SKM-1 treated with dmso at 0.1 percent for 144 hours (cell line): Measurements from ENCODE around the gene CAMKMT.
A peak's percentile ranks its signal among the peaks of the same experiment; 100 is the strongest.

ENCODE experiments used
- DNase-seq: peaks from one replicate; lab custom pipeline; 2025; ENCODE audit not compliant: unreplicated experiment; lab: John Stamatoyannopoulos, UW

Gene CAMKMT

GRCh38 chr2:44766777-44767176 is 405.0 kb downstream of the CAMKMT start:
- no peak for DNase-seq

DNA sequence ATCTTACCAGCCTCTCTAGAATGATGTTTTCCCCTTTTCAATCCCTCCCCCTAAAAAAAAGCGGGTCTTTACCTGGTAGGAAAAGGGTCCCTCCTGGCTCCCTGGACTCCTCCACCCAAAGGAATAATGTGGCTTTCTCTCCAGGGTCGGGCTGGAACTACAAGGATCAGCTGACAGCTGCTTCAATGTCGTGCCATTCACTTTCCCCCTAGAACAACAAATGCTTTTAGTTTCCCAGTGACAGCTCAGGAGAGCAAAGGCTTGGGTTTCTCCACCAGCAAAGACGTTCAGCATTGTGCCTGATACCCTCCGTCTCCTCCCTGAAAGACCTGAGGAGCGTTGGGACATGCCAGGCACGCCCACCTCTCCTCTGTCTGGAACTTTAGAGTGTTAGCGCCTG is 405.9 kb downstream of the CAMKMT start:
- no peak for DNase-seq

DNA sequence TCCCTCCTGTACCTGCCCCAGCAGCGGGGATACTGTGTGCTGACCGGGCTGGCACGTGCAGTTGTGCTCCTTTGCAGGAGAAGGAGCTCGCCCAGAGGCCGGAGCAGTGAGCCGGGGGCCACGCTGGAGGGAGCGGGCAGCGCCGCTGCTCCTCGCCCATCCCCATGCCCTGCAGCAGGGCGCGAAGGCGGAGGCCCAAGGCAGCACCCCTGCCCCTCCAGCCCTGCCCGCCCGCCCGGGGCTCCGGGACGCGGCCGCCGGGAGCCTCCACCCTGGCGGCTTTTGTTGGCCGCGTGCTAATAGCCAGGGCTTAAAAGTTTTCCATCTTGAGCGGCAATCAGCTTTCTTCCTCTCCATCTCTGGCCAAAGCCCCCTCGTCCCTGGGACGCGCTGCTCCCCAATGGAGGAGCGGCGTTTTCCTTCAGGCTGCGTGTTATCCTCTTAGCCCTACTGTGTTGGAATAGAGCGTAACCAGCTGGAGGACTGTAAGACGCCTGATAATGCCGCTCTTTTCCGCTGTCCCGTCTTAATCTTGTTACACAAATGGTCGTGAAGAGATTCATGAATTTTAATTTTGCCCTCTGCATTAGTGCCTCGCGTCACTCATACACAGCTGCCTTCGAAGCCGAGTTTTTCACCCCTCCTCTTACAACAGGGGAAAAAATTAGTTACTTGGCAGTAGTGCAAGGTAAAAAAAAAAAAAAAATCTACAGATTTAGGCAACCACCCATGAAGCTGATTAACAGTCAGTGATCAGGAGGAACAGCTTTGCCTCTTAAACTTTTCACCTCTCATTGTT is 406.9 kb downstream of the CAMKMT start:
- DNase-seq: no peak

- no peak for DNase-seq
These were observed 407.7 kb downstream of the CAMKMT start for GRCh38 chr2:44769349-44770011.

DNA sequence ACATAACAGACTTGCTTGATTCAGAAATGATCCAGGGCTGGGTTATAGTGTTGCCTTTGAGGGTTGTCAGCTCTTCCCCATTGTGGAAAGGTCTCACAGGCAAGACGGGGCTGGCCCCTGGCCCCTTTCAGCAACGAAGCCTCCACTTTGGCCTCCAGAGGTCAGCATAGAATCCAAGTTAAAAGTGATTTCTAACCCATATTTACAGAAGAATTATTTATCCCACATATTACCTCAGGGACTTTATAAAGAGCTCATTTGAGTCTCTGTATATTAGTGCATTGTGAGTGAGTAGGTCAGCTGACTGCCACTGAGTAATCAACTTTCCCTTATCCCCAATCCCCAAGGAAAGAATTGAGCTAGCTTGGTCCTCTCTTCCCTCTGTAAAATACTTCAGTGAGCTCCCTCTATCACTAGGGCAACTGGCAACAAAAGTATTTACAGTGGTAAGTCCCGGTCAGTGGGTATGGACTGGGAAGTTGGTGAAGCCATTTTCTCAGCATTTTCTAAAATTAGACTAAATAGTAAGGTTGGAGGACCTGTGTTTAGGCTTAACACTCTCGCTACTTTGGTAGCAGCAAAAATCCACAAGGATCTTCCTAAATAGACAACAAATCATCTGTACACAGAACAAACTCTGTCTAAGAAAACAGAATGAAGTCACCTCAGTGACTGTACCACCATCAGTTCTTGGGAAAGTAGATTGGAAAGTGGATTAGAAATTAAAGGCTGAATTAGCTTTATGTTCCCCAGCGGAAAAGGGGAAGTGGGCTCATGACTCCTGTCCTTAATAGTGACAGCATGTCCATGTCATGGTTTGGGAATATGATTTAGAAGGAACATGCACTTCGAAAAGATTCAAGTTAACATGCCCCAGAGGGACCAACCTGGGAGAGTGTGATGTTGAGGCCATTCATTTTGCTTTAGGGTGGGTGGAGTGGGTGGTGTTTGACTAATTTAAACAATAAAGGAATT is 408.8 kb downstream of the CAMKMT start:
- DNase-seq: no peak

- DNase-seq: no peak
These were observed 409.8 kb downstream of the CAMKMT start for GRCh38 chr2:44771522-44771921.

DNA sequence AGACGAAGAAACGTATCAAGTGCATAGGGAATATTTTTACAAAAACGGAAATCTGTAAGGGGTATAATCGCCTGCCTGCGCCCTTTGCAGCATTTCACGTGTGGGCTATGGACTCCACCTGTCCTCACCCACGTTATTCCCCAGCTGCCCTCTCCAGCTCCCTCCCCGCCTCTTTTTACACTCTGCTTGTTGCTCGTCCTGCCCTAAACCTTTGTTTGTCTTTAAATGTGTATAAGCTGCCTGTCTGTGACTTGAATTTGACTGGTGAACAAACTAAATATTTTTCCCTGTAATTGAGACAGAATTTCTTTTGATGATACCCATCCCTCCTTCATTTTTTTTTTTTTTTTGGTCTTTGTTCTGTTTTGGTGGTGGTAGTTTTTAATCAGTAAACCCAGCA is 410.4 kb downstream of the CAMKMT start:
- no peak for DNase-seq

DNA sequence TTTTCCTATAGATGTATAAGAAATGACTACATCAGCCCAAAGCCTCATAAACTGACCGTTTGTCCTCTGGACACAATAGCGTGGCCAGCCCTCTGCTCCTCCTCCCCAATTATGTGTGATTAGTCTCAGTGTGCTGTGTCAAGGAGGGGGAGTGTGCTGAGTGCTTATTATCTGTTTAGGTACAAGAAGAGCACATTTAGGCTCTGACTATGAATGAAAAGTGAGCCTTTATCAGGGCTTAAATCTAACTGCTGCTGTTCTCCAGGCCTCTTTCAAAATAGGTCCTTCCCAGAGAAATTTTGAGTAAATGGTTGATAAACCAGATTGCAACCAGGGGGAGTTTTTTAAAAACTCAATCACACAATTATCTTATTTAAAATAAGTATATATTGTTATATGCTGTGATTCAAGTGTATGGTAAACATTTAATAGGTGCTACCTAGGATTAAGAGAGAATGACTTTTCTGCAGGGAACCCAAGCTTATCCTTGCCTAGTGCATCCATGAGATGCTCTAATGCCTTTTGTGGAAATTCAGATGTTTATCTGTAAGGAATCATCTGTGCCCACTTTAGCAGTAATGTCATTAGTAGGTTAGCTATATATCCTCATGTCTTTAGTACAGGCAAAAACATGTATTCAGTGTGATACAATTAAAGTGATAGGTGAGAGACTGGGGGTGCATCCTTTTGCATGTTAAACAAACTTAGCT is 411.1 kb downstream of the CAMKMT start:
- no peak for DNase-seq

DNA sequence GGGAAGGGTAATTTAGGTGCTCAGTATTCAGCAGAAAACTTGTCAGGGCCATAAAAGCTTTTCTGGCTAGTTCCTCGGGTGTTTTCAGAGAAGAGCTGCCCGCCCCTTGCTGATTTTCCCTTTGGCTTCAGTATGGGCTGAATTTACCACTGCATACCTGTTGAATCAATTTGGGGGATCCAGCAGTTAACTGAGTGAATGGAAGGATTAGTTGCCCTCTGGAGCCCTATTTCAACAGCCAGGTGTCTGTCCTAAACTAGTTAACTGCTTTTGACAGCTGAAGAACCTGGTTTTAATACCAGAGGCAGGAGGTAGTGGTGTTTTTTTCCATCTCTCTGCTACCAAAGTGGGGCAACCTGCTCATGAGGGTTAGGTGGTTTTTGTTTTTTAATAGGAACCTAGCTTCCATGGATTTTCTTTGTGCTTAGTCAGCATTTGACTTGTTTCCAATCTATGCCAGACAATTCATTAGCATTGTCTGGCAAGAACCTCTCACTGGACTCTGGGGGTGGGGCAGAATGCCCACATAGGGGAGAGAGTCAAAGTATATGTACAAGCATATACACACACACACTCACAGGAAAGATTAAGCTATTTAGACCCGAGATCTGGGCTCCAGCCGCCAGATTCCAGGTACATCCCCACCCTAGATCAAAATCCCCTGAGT is 413.2 kb downstream of the CAMKMT start:
- no peak for DNase-seq

- DNase-seq: no peak
These were observed 415.3 kb downstream of the CAMKMT start for GRCh38 chr2:44777036-44777435.

DNA sequence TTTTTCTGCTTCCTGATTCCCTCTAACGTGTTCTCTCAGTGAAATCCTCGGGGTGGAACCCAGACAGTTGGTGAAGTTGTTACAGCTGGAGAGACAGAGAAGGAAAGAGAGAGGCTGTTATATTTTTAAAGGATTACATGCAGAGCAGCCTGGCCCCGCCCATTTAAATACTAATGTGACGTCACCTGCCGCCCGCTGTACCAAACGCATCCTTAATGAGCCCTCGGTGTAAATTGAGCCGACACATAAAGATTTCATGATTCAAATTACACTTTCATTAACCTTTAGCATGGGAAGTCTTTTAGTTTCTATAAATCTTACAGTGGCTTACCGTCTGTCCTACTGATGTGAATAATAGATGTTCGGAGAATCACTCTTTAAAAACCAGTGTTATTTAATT is 415.8 kb downstream of the CAMKMT start:
- DNase-seq: no peak

DNA sequence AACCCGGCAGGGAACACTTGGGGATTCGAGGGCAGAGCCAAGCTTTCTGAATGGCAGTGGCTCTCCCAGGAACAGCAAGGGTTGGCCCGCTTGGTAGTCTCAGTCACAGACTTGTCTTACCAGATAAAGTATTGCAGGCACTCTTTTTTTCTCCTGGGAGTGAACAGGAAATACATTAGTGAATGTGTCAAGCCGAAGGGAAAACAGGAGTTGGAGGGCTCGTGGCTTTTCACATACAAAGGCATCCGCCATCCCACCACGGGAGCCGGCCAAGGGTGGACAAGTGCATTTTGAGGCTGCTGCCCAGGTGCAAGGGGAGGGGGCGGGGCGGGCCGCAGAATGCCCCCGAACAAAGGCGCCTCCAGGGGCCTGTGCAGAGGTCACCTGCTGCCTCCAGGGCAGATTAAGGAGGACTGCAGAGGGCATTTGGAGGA is 416.5 kb downstream of the CAMKMT start:
- no peak for DNase-seq

DNA sequence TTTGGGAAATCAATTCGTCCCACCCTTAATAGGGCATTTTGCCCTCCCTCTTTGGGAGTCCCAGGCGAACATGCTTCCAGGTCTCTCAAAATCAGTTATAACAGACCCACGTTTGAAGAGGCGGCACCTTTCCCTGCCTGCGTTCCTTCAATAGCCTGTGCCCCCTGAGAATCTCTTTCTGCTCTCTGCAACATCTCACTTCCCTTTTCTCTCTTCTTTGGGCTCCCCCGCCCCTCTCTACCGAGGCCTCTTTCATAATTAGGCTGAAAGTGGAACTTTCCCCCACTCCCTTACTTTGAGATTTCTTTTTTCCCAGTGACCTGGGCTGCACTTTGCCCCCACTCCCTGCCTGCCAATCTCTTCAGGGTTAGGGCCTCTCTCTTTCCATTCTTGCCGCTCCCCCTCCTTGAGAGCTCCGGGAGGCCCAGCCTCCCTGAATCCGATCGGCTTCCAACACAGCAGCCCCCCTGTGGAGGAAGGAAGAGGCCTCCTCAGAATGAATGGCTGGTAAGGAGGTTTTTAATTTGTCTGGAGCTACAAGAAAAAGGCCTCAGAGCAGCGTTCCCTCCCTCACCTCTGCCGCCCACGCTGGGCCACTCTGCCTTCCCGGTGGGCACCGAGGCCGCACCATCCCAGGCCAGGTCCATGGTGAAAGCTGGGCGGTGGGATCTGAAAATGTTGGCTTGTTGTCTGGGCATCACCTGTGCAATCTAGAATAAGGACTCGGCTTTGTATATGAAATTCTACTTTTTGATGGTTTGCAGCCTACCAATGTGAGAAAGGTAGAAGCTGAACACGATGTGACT is 417.1 kb downstream of the CAMKMT start:
- DNase-seq: peak; percentile 94

GRCh38 chr2:44779793-44780192 is 418.0 kb downstream of the CAMKMT start:
- no peak for DNase-seq

DNA sequence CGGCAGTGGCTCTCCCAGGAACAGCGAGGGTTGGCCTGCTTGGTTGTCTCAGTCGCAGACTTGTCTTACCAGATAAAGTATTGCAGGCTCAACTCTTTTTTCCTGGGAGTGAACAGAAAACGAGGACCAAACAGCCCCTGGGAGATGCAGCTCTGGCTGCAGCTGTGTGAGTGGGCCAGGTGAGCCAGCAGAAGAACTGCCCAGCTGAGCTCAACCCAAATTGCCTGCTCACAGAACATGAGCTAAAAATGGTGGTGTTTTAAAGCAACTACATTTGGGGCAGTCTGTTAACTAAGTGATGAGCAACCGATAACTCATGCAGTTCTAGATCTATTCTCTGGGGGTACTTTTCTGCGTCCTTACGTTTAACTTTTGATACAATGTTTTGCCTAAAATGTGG is 418.7 kb downstream of the CAMKMT start:
- no peak for DNase-seq

- no peak for DNase-seq
These were observed 423.7 kb downstream of the CAMKMT start for GRCh38 chr2:44785433-44785832.

DNA sequence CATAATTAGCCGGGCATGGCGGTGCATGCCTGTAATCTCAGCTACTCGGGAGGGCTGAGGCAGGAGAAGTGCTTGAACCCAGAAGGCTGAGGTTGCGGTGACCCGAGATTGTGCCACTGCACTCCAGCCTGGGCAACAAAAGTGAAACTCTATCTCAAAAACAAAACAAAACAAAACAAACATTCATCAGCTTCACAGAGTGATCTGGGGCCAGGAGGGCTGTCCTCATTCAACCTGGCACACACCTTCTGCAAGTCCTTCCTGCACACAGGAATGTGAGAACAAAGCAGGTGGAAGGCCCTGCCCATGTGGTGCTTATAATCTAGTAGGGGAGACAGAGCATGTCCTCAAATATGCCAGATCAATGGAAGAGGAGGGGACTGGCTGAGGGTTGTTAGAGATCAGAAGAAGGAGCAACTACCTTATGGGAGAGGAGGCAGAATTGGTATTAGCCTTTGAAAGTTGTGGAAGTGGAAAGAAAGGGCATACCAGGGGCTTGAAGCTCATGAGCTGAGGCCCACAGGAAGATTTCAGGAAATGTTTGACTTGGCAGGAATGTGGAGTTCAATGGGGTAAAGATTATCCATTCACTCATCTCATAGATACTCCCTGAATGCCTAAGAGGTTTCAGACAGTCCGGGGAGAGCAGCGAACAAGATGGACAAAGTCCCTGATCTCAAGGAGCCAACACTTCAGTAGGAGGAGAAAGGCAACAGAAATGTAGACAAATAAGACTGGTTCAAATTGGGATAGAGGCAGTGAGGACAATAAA is 424.5 kb downstream of the CAMKMT start:
- no peak for DNase-seq

DNA sequence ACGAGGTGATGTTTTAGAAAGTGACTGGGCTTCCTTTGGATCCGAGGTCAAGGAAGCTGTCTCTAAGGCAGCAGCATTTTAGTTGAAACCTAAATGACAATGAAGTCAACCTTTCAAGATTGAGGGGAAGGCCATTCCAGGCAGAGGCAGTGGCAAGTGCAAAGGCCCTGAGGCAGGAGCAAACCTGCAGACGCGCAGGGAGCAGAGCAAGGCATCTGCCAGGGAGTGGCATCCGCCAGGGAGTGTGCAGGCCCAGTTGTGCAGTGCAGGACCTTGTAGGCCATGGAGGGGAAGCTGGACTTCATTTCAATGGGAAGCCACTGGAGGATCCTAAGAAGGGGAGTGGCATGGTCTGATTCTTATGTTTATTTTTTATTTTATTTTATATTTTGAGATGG is 425.1 kb downstream of the CAMKMT start:
- no peak for DNase-seq

GRCh38 chr2:44787663-44788062 is 425.9 kb downstream of the CAMKMT start:
- no peak for DNase-seq
